Lower leg skin (tissue), 3 donors: ENCODE results near the gene RASAL3.

ENCODE experiments used
- CTCF ChIP-seq, 3 donors: fragments of 450-650 bp; IDR thresholded peaks; one replicate each; pipeline ENCODE4 v1.5.1; 2016; ENCODE audit warnings: antibody characterized with exemption in 3 of 3, mild to moderate bottlenecking in 3 of 3, moderate library complexity in 2 of 3
- POLR2A ChIP-seq, 2 donors: fragments of 450-650 bp; IDR thresholded peaks; one replicate each; pipeline ENCODE4 v1.6.1; 2016 to 2017; ENCODE audit warnings: antibody characterized with exemption in 2 of 2, mild to moderate bottlenecking in 1 of 2, moderate library complexity in 1 of 2

- TF ChIP-seq POLR2A (IDR thresholded peaks at IDR 0.05), result no peak
- TF ChIP-seq CTCF (IDR thresholded peaks at IDR 0.05), result no peak
These were observed 7.3 kb downstream of the RASAL3 start for GRCh38 chr19:15456871-15457700.
